ENCODE results near the gene CIC.

The CIC gene

DNA sequence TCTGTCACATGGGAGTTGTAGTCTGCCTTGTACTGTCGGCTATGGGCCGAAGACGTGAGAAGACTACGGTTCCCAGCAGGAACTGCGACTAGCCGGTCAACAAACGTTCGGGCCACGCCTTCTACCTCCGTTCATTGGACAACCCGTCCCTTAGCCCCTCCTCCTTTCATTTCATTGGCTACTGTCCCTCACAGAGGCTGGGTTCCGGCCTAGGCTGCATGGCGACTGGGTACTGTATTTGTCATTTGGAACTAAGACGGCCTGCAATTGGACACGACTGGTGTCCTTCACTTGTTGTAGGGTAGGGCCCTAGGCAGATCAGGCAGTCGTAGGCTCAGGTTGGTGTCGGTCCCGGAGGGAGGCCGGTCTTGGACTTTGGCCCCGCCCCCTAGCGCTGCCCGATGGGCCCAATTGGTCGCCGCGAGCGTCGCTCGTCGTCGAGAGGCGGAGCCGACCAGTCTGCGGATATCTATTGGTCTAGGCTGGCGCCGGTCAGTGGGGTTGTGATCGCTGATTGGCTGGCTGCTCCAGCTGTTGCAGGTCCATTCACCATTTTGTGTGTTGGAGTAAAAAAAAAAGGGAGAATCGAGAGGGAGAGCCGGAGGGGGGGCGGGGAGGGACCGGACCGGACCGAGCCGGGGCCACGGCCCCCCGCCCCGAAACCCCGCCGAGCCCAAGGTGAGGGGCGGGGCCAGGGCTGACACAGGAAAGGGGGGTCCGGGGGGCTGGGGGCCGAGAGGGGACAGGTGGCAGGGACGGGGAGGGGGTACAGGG is at the start of gene CIC:
CIC (plus strand) TSS at position 549 of the 774 bp plus-strand sequence. CDS start 2,532 bp downstream, outside the sequence.
- peak; percentile 100 for DNase-seq

DNA sequence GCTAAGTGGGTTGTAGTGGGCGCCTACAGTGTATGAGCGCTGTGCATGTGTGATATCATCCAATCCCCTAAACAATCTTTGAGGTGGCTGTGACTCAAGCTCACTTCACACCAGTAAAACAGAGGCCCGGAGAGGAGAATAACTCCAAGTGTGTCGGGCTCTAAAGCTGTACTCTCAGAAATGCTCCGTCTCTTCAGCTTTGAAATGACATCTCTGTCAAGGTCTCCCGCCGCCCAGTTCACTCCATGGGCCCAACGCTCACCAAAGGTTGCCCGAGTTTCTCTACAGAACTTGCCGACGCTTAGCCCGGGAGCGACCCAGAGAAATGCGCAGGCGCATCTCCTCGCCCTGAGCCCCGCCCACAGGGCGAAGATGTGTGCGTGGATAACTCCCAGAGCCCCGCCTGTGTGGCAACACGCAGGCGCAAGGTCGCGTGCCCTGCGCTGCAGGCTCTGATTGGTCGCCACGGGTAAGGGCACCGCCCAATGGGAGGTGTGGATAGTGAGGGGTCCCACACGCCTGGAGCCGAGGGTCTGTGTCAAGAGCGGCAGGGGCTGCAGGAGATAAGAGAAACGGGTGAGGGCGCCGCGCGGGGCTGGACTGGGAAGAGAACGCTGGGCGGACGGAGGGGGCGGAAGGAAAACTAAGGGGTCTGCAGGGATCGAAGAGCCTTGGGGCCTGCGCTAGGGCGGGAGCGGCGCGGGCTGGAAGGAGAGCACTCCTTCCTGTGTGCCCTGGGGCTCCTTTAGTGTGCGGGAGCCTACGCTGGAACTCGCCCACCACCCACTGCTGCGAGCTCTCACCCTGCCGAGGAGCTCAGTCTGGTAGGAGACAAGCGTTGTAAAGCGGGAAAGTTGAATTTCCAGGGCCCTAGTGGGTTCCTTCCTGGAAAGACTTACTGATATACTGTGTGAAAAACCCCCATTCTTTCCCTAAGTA is 49.0 kb upstream of the CIC start, which contains the start of gene ZNF526:
ZNF526 (plus strand) TSS at position 501 of the 939 bp plus-strand sequence. CDS start 4,092 bp downstream, outside the sequence.
- peak; percentile 99 for DNase-seq

DNA sequence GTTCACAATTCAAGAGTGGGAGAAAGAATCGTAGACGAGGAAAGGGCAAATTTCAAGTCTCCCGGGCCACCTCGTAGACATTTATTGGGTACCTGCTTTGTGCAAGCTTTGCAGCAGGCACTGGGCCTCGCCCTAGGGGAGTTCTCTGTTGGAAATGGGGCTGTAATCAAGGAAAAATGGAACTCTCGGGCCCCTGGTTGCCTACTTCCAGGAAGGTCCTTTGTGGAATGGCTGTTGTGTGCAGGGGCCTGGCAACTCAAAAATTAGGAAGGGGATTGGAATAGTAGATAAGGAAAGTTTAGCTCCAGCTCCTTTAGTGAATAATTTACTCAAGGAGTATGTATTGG is 48.3 kb upstream of the CIC start:
- no peak for DNase-seq

DNA sequence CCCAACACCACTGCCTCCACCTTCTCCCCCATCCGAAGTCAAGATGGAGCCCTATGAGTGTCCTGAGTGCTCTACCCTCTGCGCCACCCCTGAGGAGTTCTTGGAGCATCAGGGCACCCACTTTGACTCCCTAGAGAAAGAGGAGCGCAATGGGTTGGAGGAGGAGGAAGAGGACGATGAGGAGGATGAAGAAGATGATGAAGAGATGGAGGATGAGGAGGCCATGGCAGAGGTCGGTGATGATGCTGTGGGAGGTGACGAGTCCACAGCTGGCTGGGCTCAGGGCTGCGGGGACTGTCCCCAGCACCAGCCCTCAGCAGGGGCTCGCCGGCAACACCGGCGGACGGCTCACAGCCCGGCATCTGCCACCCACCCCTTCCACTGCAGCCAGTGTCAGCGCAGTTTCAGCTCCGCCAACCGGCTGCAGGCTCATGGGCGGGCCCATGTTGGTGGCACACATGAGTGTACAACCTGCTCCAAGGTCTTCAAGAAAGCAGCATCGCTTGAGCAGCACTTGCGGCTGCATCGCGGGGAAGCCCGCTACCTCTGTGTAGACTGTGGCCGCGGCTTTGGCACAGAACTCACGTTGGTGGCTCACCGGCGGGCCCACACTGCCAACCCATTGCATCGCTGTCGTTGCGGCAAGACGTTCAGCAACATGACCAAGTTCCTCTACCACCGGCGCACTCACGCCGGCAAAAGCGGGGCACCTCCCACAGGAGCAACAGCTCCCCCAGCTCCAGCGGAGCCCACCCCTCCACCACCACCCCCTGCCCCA is 43.9 kb upstream of the CIC start:
- no peak for DNase-seq

DNA sequence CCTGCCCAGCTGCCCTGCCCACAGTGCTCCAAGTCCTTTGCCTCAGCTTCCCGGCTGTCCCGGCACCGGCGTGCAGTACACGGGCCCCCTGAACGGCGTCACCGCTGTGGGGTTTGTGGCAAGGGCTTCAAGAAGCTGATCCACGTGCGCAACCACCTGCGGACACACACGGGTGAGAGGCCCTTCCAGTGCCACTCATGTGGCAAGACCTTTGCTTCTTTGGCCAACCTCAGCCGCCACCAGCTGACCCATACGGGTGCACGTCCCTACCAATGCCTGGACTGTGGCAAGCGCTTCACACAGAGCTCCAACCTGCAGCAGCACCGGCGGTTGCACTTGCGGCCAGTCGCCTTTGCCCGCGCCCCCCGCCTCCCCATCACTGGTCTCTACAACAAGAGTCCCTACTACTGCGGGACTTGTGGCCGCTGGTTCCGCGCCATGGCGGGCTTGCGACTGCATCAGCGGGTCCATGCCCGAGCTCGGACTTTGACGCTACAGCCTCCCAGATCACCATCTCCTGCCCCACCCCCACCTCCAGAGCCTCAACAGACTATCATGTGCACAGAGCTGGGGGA is 43.2 kb upstream of the CIC start:
- no peak for DNase-seq

DNA sequence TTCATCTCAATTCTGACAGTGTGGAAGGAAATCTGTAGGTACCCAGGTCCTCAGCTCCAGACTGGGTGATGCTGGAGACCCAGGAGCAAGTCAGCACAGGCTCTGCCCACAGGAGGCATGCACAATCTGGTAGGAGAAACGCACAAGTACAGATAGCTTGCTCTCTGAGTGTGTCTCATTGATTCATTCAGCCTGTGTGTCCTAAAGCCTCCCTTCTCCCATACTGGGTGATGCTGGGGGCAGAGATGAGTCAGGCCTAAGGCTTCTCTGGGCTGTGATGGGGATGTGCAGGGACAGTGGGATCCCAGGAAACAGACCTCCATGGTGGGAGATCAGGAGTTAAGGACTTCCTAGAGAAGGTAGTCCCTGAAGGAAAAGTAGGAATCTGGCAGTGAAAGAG is 42.2 kb upstream of the CIC start:
- no peak for DNase-seq

DNA sequence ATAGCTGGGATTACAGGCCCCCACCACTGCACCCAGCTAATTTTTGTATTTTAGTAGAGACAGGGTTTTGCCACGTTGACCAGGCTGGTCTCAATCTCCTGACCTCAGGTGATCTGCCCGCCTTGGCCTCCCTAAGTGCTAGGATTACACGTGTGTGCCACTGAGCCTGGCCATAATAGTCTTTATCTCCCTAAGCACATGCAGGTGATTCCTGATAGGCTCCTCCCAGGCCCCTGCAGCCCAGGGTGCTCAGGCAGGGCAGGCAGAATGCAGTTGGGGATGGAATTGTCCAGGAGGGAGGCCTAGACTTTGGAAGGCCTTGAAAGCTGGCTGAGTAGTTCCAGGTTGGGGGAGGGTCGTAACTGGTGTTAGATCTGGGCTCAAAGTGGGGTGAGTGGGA is 40.4 kb upstream of the CIC start:
- no peak for DNase-seq

DNA sequence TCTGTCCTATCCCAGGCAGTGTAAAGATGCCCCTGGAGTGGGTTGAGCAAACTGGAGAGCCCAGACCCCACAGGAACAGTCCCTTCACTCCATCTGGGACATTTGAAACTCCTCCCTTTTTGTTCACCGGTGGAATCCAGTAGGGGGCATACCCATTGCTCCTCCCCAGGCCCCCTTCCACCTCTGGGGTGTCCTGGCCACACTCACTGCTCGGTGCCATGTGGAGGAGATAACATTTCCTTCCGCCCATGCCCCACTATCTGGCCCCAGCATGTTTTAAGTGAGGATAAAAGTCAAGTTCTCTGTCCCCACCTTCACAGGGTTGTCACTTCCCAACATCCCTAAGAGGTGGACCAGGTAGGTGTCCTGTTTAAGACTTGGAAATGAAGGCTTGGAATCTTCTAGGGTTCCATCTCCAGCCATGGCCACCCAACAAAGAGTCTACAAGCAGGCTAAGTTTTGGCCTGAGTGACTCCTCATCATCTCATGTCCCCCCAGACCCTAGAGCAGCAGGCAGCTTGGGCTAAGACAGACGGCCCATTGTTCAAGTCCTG is 39.7 kb upstream of the CIC start:
- no peak for DNase-seq

DNA sequence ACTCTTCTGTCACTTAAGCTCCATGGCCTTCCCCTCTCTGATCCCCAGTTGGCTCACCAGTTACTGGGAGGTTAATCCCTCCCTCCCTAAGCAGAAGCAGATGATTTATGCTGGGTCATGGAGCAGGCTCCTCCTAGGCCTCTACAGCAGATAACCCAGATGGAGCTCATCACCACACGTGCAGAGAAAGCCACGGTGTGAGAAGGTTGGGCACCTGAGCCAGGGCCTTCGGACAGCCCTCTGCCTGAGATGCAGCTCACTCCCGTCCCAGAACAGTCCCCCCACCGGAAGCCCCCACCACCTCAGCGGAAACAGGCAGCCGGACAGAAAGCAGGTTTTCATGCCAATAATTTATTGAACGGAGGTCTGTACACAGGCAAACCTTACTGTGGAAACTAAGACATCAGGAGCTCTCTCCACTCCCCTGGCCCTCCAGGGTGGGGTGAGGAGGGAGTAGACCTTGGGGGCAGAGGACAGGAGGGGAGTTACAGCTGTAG is 39.1 kb upstream of the CIC start:
- no peak for DNase-seq

DNA sequence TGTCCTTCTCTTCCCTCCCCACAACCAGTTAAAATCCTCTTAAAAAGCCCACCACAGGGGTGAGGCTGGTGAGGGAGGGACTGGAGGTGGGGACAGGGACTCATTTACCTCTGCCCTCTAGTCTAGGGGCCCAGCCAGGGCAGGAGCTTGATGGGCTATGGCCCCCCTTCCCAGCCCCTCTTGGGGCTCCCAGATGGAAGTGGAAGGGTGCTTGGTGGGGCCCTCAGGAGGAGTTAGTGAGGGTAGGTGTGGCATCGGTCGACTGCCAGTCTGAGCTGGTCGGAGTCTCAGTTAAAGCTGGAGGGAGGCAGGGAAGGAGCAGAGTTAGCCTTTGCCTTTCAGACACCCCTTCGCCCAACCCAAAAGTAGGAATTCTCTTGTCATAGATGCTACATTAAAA is 38.5 kb upstream of the CIC start:
- no peak for DNase-seq

DNA sequence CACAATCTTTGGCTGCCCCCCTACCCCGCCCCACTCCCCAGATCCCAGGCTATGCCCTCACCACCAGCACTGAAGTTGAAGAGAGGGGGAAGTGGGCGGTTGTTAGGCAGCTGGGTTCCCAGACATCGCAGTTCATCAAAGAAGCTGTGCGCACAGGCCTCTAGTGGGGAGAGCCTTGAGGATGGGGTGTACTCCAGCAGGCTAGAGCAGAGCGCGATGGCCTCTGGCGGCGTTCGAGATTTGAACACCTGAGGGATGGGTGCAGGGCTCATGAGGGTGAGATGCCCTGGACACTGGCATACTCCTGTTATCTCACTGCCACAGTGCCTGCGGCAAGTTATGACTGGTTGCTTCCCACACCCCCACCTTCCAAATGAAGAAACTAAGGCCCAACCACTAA is 36.6 kb upstream of the CIC start:
- no peak for DNase-seq

DNA sequence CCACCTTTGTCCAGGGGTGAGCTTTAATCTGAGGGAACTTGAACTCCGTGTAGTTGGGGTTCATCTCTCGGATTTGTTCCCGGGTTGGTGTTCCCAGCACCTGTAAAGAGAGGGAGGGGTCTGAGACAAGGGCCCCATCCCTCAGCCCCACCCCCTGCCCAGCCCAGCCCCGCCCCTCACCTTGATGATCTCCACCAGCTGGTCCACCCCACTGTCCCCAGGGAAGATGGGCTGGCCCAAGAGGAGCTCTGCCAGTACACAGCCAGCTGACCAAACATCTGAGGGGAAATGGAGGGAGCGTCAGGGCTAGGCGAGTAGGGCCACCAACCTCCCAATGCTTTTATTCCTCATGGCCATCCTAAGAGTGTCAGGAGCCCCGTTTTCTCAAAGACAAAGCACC is 35.9 kb upstream of the CIC start:
- DNase-seq, result no peak

DNA sequence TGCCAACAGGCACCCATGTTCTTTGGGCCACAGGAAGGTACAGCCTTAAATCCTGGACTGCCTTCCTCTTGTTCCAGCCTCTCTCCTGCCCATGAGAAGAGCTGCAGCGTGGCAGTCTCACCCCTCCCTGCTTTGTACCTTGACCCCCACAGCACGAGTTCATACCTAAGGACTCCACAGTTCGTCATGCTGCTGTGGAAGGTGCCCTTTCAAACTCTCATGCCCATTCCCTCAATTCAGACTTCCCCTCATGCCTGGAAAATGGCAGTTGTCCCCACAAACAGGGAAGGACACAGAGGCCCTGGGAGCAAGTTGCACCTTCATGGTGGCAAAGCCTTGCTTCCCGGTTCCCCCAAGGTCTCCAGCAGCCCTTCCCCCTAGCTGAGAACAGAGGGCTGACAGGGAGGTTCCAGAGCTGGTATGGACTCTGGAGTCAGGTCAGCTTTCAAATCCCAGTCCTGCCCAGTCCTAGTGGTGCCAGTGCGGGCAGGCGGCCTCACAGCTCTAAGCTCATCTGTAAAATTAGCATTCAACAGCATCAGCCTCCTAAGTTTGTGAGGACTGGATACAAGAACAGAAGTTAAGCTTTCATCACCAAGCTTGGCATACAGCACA is 35.3 kb upstream of the CIC start:
- DNase-seq, result no peak

DNA sequence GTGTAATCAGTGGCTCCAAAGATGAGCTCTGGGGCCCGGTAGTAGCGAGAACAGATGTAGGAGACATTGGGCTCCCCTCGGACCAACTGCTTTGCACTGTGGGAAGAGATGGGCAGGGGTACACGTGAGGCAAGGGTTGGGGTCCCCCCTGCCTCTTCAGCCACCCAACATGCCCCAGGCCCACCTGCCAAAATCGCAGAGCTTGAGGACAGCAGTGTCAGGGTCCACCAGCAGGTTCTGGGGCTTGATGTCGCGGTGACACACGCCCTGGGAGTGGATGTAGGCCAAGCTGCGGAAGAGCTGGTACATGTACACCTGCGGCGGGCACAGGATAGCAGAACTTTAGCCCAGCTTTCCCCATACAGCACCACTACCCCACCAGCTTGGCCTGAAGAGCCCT is 34.7 kb upstream of the CIC start:
- DNase-seq, result no peak

DNA sequence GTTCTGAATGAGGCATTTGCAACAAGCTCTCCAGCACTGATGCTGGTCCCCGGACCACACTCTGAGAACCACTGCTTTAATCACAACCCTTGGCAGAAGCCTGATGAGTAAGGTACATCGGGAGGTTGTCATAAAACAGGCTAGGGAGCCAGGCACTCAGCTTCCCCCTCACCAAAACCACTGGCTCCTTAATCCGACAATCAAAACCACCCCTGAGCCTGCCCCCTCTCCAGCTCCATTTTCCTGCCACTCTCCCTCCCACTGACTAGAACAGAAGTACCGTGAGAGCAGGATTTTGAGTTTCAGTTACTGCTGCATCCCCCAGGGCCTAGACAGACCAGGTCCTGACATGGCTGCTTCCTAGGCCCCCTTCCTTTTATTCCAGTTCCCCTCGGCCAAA is 33.9 kb upstream of the CIC start:
- no peak for DNase-seq

DNA sequence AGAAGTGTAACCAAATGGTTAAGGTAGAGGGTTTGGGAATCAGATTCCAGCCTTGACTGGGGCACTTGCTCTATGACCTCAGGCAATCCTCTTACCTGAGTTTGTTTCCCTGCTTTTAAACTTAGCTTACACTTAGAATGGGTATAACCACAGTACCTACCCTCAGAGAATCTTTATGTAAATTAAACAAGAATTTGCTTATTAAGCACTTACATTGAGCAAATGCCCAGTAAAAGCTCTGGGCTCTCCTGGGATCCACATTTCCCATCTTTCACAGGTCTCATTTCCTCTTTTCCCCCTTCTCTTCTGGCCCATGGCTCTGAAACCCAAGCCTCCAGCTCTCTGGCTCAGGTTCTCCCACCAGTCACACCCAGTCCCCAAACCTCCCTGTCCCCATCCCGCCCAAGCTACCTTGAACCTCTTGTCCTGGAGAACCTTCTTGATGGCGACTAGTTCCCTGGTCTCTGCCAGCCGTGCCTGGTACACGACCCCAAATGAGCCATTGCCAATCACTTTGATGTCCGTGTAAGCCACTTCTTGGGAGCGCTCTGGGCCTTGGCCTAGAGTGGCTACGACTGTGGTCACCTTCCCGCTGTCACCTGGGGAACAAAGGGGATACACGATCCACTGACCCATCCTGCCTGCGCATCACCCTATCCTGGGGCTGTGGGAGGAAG is 29.4 kb upstream of the CIC start:
- DNase-seq, result no peak

DNA sequence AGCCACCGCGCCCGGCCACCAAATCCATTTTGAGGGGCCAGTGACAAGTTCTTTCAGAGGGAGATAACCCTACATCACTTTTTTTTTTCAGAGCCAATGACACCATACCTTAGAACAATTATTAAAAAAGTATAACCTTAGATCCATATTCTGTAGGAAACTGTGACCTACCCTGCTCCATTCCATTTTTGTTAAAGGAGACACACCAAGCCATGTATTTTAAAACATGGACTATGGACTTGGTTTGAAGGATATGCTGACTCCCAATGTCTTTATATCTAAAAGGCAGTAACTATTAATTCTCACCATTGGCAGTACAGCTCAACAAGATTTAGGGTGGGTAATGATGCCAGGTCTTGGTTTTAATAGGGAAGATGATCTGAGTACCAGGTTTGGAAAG is 27.8 kb upstream of the CIC start:
- no peak for DNase-seq

DNA sequence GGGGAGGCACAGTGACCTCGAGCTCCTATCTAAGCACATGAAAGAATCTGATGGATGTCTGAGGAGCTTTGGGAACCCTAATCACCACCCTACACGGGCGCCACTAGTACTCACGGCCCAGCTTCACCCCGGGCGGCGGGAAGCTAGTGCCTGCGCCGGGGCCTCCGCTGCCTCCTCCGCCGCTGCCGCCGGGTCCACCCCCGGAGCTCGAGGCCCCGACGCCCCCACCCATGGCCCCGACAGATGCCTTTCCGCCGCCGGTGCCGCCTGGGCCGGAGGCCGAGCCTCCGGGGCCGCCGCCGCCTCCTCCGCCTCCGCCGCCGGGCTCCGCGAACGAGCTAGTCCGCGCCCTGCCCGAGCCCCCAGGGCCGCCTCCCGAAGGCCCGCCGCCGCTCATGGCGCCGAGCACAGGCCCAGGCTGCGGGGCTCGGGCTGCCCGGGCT is 27.0 kb upstream of the CIC start:
- DNase-seq, result no peak

DNA sequence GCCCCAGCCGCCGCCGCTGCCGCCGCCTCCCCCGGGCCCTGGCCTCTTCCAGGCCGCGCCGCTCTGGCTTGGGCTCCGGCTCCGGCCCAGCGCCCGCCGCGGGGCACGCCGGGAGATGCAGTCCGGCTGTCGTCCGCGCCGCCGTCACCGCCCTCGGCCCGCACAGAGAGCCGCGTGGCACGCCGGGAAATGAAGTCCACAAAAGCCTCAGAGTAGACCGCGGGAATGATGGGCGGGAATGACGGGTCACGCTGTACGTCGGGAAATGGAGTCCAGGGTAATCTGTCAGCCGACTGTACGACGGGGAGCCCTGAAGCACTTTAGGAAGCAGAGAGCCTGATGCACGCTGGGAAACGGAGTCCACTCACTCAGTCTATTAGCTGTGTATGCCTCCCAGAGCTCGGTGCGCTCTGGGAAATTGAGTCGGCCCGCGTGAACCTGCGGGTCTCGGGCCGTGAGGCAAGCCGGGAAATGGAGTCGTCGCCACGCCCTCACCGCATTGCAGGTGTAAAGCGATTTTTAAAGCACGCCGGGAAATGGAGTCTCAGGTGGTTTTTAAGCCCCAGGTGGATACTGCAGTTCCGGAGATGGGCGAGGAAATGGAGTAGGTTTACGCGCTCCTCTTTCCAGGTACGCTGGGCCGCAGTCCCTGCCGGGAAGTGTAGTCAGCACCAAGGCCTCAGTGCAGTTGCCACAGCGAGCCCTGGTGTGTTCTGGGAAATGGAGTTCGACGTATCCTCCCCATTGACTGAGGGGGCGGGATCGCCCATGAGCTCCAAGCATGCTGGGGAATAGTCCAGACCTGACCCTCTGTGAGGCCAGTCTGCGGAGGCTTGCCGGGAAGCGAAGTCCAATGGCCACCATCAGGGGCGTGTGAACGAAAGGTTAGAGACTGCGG is 26.3 kb upstream of the CIC start, which contains the start of gene GSK3A:
GSK3A (minus strand) TSS at position 91 of the 898 bp plus-strand sequence. CDS start 137 bp downstream, outside the sequence.
- DNase-seq, result peak; percentile 98
